KMS-11 (cell line): ENCODE measurements around the gene ZNF883.

ENCODE experiments used
- H2AFZ ChIP-seq: fragments of 200-600 bp; sonication (generic); 2 replicates; pipeline ENCODE4 v1.6.1; 2016; ENCODE audit warnings: antibody characterized with exemption, mixed run types, low read depth
- H3K27ac ChIP-seq: fragments of 200-600 bp; sonication (generic); 2 replicates; pipeline ENCODE4 v1.6.1; 2016; ENCODE audit warnings: mild to moderate bottlenecking, mixed run types
- H3K27me3 ChIP-seq: fragments of 200-600 bp; sonication (generic); 2 replicates; pipeline ENCODE4 v1.6.1; 2017; ENCODE audit warnings: mild to moderate bottlenecking, low read depth, mixed run types, moderate library complexity; ENCODE audit not compliant: insufficient read depth
- H3K36me3 ChIP-seq: fragments of 200-600 bp; sonication (generic); 2 replicates; pipeline ENCODE4 v1.6.1; 2017; ENCODE audit warnings: mild to moderate bottlenecking, mixed run types; ENCODE audit not compliant: insufficient read depth
- H3K4me1 ChIP-seq: fragments of 200-600 bp; sonication (generic); 2 replicates; pipeline ENCODE4 v1.6.1; 2016; ENCODE audit warnings: mild to moderate bottlenecking, low read depth, mixed run types; ENCODE audit not compliant: poor library complexity, severe bottlenecking
- H3K4me2 ChIP-seq: fragments of 200-600 bp; sonication (generic); 2 replicates; pipeline ENCODE4 v1.7.0; 2016; ENCODE audit warnings: mild to moderate bottlenecking, mixed run types
- H3K4me3 ChIP-seq: fragments of 200-600 bp; sonication (generic); IDR thresholded peaks from 2 replicates; pipeline ENCODE4 v1.6.1; 2017; ENCODE audit warnings: low read depth, low read length, mixed read lengths; ENCODE audit not compliant: insufficient read depth
- H3K79me2 ChIP-seq: fragments of 200-600 bp; sonication (generic); 2 replicates; pipeline ENCODE4 v1.6.1; 2016; ENCODE audit warnings: low read depth, mixed run types; ENCODE audit not compliant: insufficient read depth
- H3K9ac ChIP-seq: fragments of 200-600 bp; sonication (generic); 2 replicates; pipeline ENCODE4 v1.6.1; 2016; ENCODE audit warnings: mild to moderate bottlenecking, mixed run types
- H4K20me1 ChIP-seq: fragments of 200-600 bp; sonication (generic); 2 replicates; pipeline ENCODE4 v1.6.1; 2016; ENCODE audit warnings: mild to moderate bottlenecking, mixed run types; ENCODE audit not compliant: insufficient read depth
- TF ChIP-seq, protein P1 (sequence below): fragments of 200-600 bp; sonication (generic); conservative IDR thresholded peaks from 2 replicates; pipeline ENCODE4 v1.6.1; 2017; ENCODE audit warnings: low read depth, mild to moderate bottlenecking, antibody characterized with exemption, low read length, moderate library complexity, mixed read lengths

Gene ZNF883

DNA sequence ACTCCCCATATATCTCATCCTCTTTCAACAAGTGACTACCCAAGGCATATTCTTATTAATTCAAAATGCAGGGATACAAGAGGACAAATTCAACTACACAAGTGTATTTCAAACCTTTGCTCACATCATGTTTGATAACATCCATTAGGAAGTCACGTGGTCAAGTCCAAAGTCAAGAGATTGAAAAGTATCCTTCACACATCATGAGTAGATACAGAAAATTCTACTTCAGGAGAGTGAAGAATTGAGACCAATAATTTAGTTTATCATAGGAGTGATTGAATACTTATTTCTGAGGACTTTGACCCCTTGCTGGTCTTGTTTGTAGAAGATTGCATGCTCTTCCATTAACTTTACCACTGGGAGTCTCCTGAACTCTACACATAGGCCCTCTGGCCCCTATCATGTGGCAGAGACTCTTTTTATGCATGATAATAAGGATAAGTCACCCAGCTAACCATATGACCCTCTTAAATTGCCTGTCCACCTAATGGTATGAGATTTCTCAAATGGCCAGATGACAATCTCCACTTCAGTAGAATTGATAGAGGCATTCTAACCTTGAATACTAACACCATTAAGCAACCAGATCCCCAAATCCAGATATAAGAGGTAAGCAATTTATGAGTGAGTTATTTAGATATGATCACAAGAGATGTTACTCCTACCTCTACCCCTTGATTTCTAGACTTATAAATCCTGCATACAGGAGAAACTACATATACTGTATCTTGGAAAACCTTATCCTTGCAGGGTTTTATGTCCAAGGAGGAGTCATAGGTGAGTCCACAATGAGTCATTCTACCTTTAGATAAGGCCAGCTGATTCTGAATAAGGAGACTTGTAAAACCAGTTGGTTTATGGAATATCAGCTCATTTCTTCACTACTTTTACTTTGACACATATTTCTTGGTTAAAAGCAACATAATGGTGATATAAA lies 94.7 kb downstream of the ZNF883 start:
- Histone ChIP-seq H3K9ac (no peak overlapping the region), H4K20me1 (no peaks in the 10 kb centered on the region), H3K4me2 (no peak overlapping the region), H3K4me3 (no peak overlapping the region), H3K4me1 (no peaks in the 10 kb centered on the region), H3K27me3 (no peaks in the 10 kb centered on the region), H3K79me2 (no peaks in the 10 kb centered on the region), H3K27ac (no peak overlapping the region), H2AFZ (no peak overlapping the region), H3K36me3 (no peaks in the 10 kb centered on the region)
- TF ChIP-seq, protein P1, sequence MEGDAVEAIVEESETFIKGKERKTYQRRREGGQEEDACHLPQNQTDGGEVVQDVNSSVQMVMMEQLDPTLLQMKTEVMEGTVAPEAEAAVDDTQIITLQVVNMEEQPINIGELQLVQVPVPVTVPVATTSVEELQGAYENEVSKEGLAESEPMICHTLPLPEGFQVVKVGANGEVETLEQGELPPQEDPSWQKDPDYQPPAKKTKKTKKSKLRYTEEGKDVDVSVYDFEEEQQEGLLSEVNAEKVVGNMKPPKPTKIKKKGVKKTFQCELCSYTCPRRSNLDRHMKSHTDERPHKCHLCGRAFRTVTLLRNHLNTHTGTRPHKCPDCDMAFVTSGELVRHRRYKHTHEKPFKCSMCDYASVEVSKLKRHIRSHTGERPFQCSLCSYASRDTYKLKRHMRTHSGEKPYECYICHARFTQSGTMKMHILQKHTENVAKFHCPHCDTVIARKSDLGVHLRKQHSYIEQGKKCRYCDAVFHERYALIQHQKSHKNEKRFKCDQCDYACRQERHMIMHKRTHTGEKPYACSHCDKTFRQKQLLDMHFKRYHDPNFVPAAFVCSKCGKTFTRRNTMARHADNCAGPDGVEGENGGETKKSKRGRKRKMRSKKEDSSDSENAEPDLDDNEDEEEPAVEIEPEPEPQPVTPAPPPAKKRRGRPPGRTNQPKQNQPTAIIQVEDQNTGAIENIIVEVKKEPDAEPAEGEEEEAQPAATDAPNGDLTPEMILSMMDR = no peak

DNA sequence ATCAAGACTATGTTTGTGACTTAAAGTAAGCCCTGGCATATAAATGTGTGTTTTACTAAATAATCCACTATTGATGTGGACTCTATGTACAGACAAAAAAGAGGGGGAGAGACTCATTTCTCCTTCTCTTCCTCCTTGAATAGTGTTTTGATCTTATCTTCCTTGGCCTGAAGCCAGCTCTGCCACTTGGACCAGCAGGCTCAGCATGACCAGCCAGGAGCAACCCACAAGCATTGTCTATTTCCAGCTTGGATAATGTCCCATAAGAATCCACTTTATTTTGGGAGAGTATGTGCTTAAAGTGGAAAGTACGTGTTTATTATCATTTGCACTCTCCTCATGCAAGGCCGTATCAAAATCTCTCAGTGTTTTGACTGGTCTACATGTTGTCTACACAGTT lies 97.5 kb downstream of the ZNF883 start:
- Histone ChIP-seq H3K27ac (no peak overlapping the region), H3K27me3 (no peaks in the 10 kb centered on the region), H2AFZ (no peak overlapping the region), H3K4me3 (no peak overlapping the region), H3K36me3 (no peaks in the 10 kb centered on the region), H3K79me2 (no peaks in the 10 kb centered on the region), H4K20me1 (no peaks in the 10 kb centered on the region), H3K4me2 (no peak overlapping the region), H3K4me1 (no peaks in the 10 kb centered on the region), H3K9ac (no peak overlapping the region)
- TF ChIP-seq, protein P1 = no peak

DNA sequence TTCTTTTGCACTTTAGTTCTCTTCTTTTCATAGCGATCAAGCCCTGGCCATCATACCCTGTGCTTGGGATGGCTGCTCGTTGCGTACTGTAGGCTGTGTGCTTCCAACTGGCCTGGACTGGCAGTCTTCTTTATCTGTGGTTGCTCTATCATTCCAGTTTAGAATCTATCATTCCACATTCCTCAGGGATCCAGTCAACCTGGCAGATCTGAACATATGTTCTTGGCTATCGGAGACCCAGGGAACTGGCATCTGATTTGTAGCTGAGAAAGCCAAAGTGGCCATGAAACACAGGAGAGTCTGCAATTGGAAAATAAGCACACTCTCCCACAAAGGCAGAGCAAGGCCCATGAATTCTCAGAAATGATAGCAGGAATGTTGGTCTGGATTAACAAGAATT lies 98.7 kb downstream of the ZNF883 start:
- TF ChIP-seq, protein P1 = no peak
- no peak overlapping the region for H2AFZ ChIP-seq
- H3K9ac ChIP-seq = no peak overlapping the region
- no peaks in the 10 kb centered on the region for H3K4me1 ChIP-seq
- no peaks in the 10 kb centered on the region for H3K79me2 ChIP-seq
- no peaks in the 10 kb centered on the region for H3K27me3 ChIP-seq
- H4K20me1 ChIP-seq = no peaks in the 10 kb centered on the region
- no peak overlapping the region for H3K27ac ChIP-seq
- no peaks in the 10 kb centered on the region for H3K36me3 ChIP-seq
- H3K4me3 ChIP-seq = no peak overlapping the region
- no peak overlapping the region for H3K4me2 ChIP-seq

DNA sequence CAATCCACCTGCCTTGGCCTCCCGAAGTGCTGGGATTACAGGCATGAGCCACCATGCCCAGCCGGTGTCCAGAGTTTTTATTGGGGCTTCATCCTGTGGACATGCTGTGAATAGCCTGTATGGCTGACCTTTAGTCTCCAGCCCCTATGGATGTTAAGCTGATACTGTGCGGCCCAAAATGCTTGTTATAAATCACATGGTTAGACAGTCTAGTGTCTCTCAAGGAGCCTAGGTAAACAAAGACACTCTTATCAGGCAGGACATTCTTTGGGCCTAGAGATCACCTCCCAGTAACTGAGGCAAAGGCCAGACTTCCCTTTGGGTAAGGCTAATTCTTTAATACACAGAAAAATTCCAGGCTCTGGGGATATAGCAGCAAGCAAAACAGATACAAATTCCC lies 99.4 kb downstream of the ZNF883 start:
- Histone ChIP-seq H3K4me2 (no peak overlapping the region), H3K4me1 (no peaks in the 10 kb centered on the region), H3K4me3 (no peak overlapping the region), H2AFZ (no peak overlapping the region), H4K20me1 (no peaks in the 10 kb centered on the region), H3K27me3 (no peaks in the 10 kb centered on the region), H3K27ac (no peak overlapping the region), H3K79me2 (no peaks in the 10 kb centered on the region), H3K9ac (no peak overlapping the region), H3K36me3 (no peaks in the 10 kb centered on the region)
- TF ChIP-seq, protein P1 = no peak
